ENCODE data around the gene KCNAB3. TPM values are rescaled to one million over a fixed set of nuclear protein-coding genes. Genes with fewer than 3 reads are reported as not detected.
A peak's percentile ranks its signal among the peaks of the same experiment; 100 is the strongest.

The KCNAB3 gene
- total and polyA plus RNA-seq, 9 of the 15 experiments (the other 6 are each of a cell fraction or from before 2014, with no cell fraction given): 0.03 to 2.5 (median 1.1) TPM

GRCh38 chr17:7915611-7916384 is 13.9 kb downstream of the KCNAB3 start, which contains the start of gene RNF227:
Gene RNF227 (minus strand): TSS chr17:7916289. CDS start chr17:7916195, 94 bp downstream.
- Histone ChIP-seq H3K4me3 (peak within 1 kb of the TSS; percentile 46), H3K4me1 (replicated peaks in 1 of 2; ENCODE audit: control insufficient read depth in 2 of 2, insufficient read depth in 2 of 2, low read length in 2 of 2) (peaks cover 18 to 24% of the 10 kb centered on the region in 2 experiments; a peak in 4 of 5 replicates), H3K36me3 (ENCODE audit: control insufficient read depth, insufficient read depth, low read length) (peaks cover 10% of the 10 kb centered on the region; the same call in 1 of the 3 replicates), H2AFZ (ENCODE audit: low read depth, low read length) (peak within 1 kb of the TSS; percentile 89), H3K27ac (ENCODE audit: extremely low read depth, low read depth, low read length) (peak within 1 kb of the TSS; percentile 88), H3K9me3 (replicated peaks; ENCODE audit: control insufficient read depth, insufficient read depth, low read depth, low read length) (no peaks in the 10 kb centered on the region), H4K20me1 (replicated peaks; ENCODE audit: control insufficient read depth, insufficient read depth, low read length) (no peaks in the 10 kb centered on the region), H3K9ac (ENCODE audit: insufficient read depth in 1 of 2, low read depth in 2 of 2, low read length in 2 of 2) (peak within 1 kb of the TSS; percentile 66 to 92), H3K79me2 (ENCODE audit: control insufficient read depth, insufficient read depth, low read length) (peaks cover 8% of the 10 kb centered on the region; the same call in 1 of the 3 replicates), H3K27me3 (ENCODE audit: control insufficient read depth in 2 of 2, insufficient read depth in 2 of 2, low read length in 2 of 2) (no peaks in the 10 kb centered on the region), H3K4me2 (ENCODE audit: insufficient read depth, low read length) (peak within 1 kb of the TSS; percentile 87), H3K9me1 (ENCODE audit: control insufficient read depth, insufficient read depth, low read length) (no peaks in the 10 kb centered on the region)
- ChIA-PET POLR2A (interaction anchor here (0.6 to 1.7 kb wide), 5 partner anchors 10 to 19 kb away, joined by 3 to 8 read pairs (median 4); partner anchors contain the start of genes CNTROB and TRAPPC1), CTCF (ENCODE audit: low intra/inter-chr PET ratio) (interaction anchor here (0.7 kb wide), 2 partner anchors 73 to 84 kb away, joined by 3 to 5 read pairs; no protein-coding TSS in a partner anchor)
- intact Hi-C loops (cut with micrococcal nuclease): no loop called here
- in situ Hi-C loops (cut with MboI): loop anchor here (5.0 kb wide), 1 partner anchor 72 kb away; no protein-coding TSS in a partner anchor
- peak; percentile 87 for ATAC-seq
- whole genome bisulfite sequencing (ENCODE audit: insufficient coverage, low coverage, missing lambda C conversion rate): under 1% methylated on average over 64 of the region's 100 CpGs
- FAIRE-seq: peak; percentile 23
- peak; percentile 72 to 92 (median 74) for DNase-seq (ENCODE audit: extremely low read depth in 1 of 4, low spot score in 3 of 4)
- no TSS peak for BruUV-seq (replicated peaks)
- TF ChIP-seq CBX5 (IDR thresholded peaks at IDR 0.05; ENCODE audit: borderline replicate concordance, low read depth) (no peak), ZBTB43 (CRISPR knock-in tag; IDR thresholded peaks at IDR 0.05) (no peak), ZFP36 (IDR thresholded peaks at IDR 0.05; ENCODE audit: low read depth, low read length, partially characterized antibody) (no peak), JUN (IDR thresholded peaks at IDR 0.05; ENCODE audit: borderline replicate concordance, low read depth, low read length) (peak; percentile 63; the same call in 1 of the 2 replicates), JUN (CRISPR knock-in tag; IDR thresholded peaks at IDR 0.05; ENCODE audit: borderline replicate concordance) (peak; percentile 97; the same call in 1 of the 2 replicates), ID3 (CRISPR knock-in tag; IDR thresholded peaks at IDR 0.05) (no peak), ID3 (tag; IDR thresholded peaks at IDR 0.05) (no peak), KLF1 (tag; IDR thresholded peaks at IDR 0.05) (0 out of 2 replicates have a peak, but pooled peaks have one; percentile 65), SMC3 (conservative IDR thresholded peaks at IDR 0.05; ENCODE audit: insufficient read depth, low read depth, low read length) (no peak), NFYB (IDR thresholded peaks at IDR 0.05; ENCODE audit: extremely low read depth, insufficient read length) (peak; percentile 41), E2F3 (CRISPR knock-in tag; IDR thresholded peaks at IDR 0.05) (peak; percentile 77), ZNF699 (CRISPR knock-in tag; IDR thresholded peaks at IDR 0.05; ENCODE audit: insufficient replicate concordance) (no peak), ZNF395 (CRISPR knock-in tag; IDR thresholded peaks at IDR 0.05) (peak; percentile 88)
- TF ChIP-seq, protein P1, sequence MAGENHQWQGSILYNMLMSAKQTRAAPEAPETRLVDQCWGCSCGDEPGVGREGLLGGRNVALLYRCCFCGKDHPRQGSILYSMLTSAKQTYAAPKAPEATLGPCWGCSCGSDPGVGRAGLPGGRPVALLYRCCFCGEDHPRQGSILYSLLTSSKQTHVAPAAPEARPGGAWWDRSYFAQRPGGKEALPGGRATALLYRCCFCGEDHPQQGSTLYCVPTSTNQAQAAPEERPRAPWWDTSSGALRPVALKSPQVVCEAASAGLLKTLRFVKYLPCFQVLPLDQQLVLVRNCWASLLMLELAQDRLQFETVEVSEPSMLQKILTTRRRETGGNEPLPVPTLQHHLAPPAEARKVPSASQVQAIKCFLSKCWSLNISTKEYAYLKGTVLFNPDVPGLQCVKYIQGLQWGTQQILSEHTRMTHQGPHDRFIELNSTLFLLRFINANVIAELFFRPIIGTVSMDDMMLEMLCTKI (IDR thresholded peaks at IDR 0.05; ENCODE audit: partially characterized antibody): no peak

All from K562 (cell line).